ENCODE data around the gene KIFAP3.

The KIFAP3 gene

GRCh38 chr1:169901115-169901514 lies 173.4 kb downstream of the KIFAP3 start:
- H3K9me3 ChIP-seq (ENCODE audit: severe bottlenecking) = no peaks in the 10 kb centered on the region
- no peaks in the 10 kb centered on the region for H3K4me1 ChIP-seq (ENCODE audit: insufficient read depth, poor library complexity, severe bottlenecking)
- DNase-seq (ENCODE audit: low spot score) = no peak
- no peaks in the 10 kb centered on the region for H3K27me3 ChIP-seq (ENCODE audit: insufficient read depth, poor library complexity, severe bottlenecking)
- H3K36me3 ChIP-seq (ENCODE audit: low read depth) = no peaks in the 10 kb centered on the region
- no peak overlapping the region for H3K27ac ChIP-seq (ENCODE audit: poor library complexity, severe bottlenecking)
- no peak for ATAC-seq (ENCODE audit: low read depth)
- TF ChIP-seq CTCF (IDR thresholded peaks at IDR 0.05; ENCODE audit: poor library complexity, severe bottlenecking) = no peak
- no peak overlapping the region for H3K4me3 ChIP-seq (ENCODE audit: severe bottlenecking)

- no peaks in the 10 kb centered on the region for H3K9me3 ChIP-seq (ENCODE audit: severe bottlenecking)
- ATAC-seq (ENCODE audit: low read depth) = no peak
- DNase-seq (ENCODE audit: low spot score) = no peak
- H3K4me1 ChIP-seq (ENCODE audit: insufficient read depth, poor library complexity, severe bottlenecking) = no peaks in the 10 kb centered on the region
- H3K36me3 ChIP-seq (ENCODE audit: low read depth) = no peaks in the 10 kb centered on the region
- TF ChIP-seq CTCF (IDR thresholded peaks at IDR 0.05; ENCODE audit: poor library complexity, severe bottlenecking) = no peak
- H3K4me3 ChIP-seq (ENCODE audit: severe bottlenecking) = no peak overlapping the region
- no peak overlapping the region for H3K27ac ChIP-seq (ENCODE audit: poor library complexity, severe bottlenecking)
- H3K27me3 ChIP-seq (ENCODE audit: insufficient read depth, poor library complexity, severe bottlenecking) = no peaks in the 10 kb centered on the region
Observed at GRCh38 chr1:169900571-169900970, 173.9 kb downstream of the KIFAP3 start.

- ATAC-seq (ENCODE audit: low read depth) (no peak), DNase-seq (ENCODE audit: low spot score) (no peak)
- H3K27me3 ChIP-seq (ENCODE audit: insufficient read depth, poor library complexity, severe bottlenecking) = no peaks in the 10 kb centered on the region
- H3K27ac ChIP-seq (ENCODE audit: poor library complexity, severe bottlenecking) = no peak overlapping the region
- no peaks in the 10 kb centered on the region for H3K9me3 ChIP-seq (ENCODE audit: severe bottlenecking)
- H3K36me3 ChIP-seq (ENCODE audit: low read depth) = no peaks in the 10 kb centered on the region
- no peaks in the 10 kb centered on the region for H3K4me1 ChIP-seq (ENCODE audit: insufficient read depth, poor library complexity, severe bottlenecking)
- TF ChIP-seq CTCF (IDR thresholded peaks at IDR 0.05; ENCODE audit: poor library complexity, severe bottlenecking) = no peak
- no peak overlapping the region for H3K4me3 ChIP-seq (ENCODE audit: severe bottlenecking)
Observed at GRCh38 chr1:169899519-169900217, 174.8 kb downstream of the KIFAP3 start.

GRCh38 chr1:169896013-169896412 lies 178.5 kb downstream of the KIFAP3 start:
- no peak overlapping the region for H3K27ac ChIP-seq (ENCODE audit: poor library complexity, severe bottlenecking)
- no peak for TF ChIP-seq CTCF (IDR thresholded peaks at IDR 0.05; ENCODE audit: poor library complexity, severe bottlenecking)
- no peak for ATAC-seq (ENCODE audit: low read depth)
- H3K27me3 ChIP-seq (ENCODE audit: insufficient read depth, poor library complexity, severe bottlenecking) = no peaks in the 10 kb centered on the region
- H3K4me3 ChIP-seq (ENCODE audit: severe bottlenecking) = no peak overlapping the region
- H3K9me3 ChIP-seq (ENCODE audit: severe bottlenecking) = no peaks in the 10 kb centered on the region
- H3K4me1 ChIP-seq (ENCODE audit: insufficient read depth, poor library complexity, severe bottlenecking) = peaks cover 16% of the 10 kb centered on the region
- no peak for DNase-seq (ENCODE audit: low spot score)
- H3K36me3 ChIP-seq (ENCODE audit: low read depth) = no peaks in the 10 kb centered on the region

GRCh38 chr1:169894424-169895145 lies 179.9 kb downstream of the KIFAP3 start:
- peaks cover 20% of the 10 kb centered on the region for H3K4me1 ChIP-seq (ENCODE audit: insufficient read depth, poor library complexity, severe bottlenecking)
- ATAC-seq (ENCODE audit: low read depth) (no peak), DNase-seq (ENCODE audit: low spot score) (no peak)
- no peaks in the 10 kb centered on the region for H3K9me3 ChIP-seq (ENCODE audit: severe bottlenecking)
- no peaks in the 10 kb centered on the region for H3K27me3 ChIP-seq (ENCODE audit: insufficient read depth, poor library complexity, severe bottlenecking)
- TF ChIP-seq CTCF (IDR thresholded peaks at IDR 0.05; ENCODE audit: poor library complexity, severe bottlenecking) = no peak
- peak overlapping the region; percentile 62 for H3K4me3 ChIP-seq (ENCODE audit: severe bottlenecking)
- H3K36me3 ChIP-seq (ENCODE audit: low read depth) = no peaks in the 10 kb centered on the region
- peak overlapping the region; percentile 67 for H3K27ac ChIP-seq (ENCODE audit: poor library complexity, severe bottlenecking)
